ENCODE measurements around the gene DSC3.

DSC3 gene

GRCh38 chr18:31042406-31043181 is at the start of gene DSC3:
TSS of gene DSC3 (minus strand) at chr18:31042742. CDS start at chr18:31042660, 82 bp downstream.
- no peak for DNase-seq (ENCODE audit: low spot score)

GRCh38 chr18:31091350-31091749 is 48.8 kb upstream of the DSC3 start:
- DNase-seq (ENCODE audit: low spot score), result no peak

- DNase-seq (ENCODE audit: low spot score), result no peak
Observed at GRCh38 chr18:31088532-31088931, 46.0 kb upstream of the DSC3 start.

DNA sequence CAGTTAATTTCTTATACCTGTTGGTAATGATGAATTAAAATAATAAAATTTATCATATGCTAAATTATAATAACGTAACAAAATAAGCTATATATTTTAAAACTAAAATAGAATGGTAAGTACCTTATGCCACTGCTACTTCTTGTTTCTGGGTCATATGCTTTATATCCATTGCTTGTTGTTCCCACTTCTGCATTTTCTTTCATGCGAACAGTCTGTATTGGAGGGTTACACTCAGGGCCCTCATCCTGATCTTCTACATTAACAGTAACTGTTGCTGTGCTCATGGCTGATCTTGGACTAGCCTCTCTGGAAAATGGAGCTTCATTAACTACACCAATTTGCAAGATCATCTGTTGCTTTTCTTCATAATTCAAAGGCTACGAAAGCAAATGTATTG is 37.4 kb upstream of the DSC3 start:
- no peak for DNase-seq (ENCODE audit: low spot score)

DNA sequence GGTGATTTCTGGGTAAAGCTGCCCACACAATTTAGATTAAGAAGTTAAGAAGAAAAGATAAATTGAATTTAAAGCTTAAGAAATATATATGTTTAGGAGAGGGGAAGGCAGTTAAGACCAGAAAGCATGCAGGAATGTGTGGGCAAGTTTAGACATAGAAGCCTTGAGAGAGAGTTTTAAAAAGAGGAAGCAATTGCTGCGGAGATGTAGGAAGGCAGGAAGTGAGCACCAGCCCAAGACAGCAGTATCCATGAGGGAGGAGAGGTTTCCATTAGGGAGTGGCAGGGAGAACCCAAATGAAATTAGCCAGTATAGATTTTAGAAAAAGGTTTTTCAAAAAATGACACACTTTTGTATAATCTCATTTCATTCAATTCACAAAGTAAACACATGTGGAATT is 35.3 kb upstream of the DSC3 start:
- no peak for DNase-seq (ENCODE audit: low spot score)

DNA sequence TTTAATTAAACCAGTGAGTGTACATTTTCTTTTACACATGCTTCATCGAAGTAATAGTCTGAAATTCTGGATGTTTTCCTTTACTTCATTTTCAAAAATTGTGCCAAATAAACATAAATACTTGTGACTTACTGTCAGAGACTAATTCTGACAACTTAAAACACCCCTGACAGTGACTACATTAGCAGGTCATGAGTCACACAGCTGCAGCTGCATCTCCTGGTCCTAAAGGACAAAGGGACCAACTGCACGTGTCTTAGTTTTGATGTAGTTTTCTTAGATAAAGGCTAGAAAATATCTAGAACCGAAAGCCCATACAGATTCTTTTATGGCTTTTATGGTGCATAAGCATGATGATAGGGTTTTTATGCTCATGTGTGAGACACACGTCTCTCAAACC is 29.6 kb upstream of the DSC3 start:
- no peak for DNase-seq (ENCODE audit: low spot score)

- no peak for DNase-seq (ENCODE audit: low spot score)
Observed at GRCh38 chr18:31070206-31070605, 27.7 kb upstream of the DSC3 start.

- no peak for DNase-seq (ENCODE audit: low spot score)
Observed at GRCh38 chr18:31066266-31066665, 23.7 kb upstream of the DSC3 start.

GRCh38 chr18:31065036-31065773 is 22.7 kb upstream of the DSC3 start:
- no peak for DNase-seq (ENCODE audit: low spot score)

GRCh38 chr18:31064130-31064529 is 21.6 kb upstream of the DSC3 start:
- no peak for DNase-seq (ENCODE audit: low spot score)

- DNase-seq (ENCODE audit: low spot score), result no peak
Observed at GRCh38 chr18:31061945-31062344, 19.4 kb upstream of the DSC3 start.

- no peak for DNase-seq (ENCODE audit: low spot score)
Observed at GRCh38 chr18:31058897-31059296, 16.4 kb upstream of the DSC3 start.

GRCh38 chr18:31057917-31058316 is 15.4 kb upstream of the DSC3 start:
- DNase-seq (ENCODE audit: low spot score), result no peak

DNA sequence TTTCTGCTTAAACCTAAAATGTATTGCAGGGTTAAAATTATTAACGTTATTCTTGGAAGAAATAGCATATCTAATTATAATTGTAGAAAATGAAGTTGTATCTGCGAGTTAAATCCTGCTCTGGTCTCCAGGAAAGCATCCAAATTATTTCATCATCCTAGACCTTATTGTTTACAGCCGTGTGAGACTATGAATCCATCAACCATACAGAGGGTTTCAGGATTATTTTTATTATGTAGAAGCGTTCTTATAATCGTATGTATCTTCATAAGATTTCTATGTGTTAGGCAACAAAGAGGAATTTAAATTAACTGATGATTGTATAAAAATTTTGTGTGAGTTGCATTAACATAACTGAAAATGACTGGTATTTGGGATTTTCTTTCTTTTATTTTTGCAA is 14.5 kb upstream of the DSC3 start:
- DNase-seq (ENCODE audit: low spot score), result no peak

DNA sequence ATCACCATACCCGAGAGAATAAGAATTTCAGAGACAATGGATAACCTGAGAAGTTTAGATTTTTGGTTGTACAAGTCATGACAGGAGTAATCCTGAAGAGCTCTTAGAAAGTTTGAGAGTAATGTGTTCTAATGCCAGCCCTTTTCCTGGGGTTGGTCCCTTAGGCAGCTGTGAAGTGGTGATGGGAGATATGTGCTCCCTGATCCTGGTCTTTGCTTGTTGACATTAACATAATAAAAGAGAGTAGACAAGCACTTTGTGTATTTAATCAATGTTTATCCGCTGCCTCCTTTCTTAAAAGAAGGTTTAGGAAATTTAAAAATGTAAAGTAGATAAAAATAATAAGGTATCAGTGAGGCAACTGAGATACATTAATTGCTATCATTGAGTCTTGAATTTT is 13.8 kb upstream of the DSC3 start:
- no peak for DNase-seq (ENCODE audit: low spot score)

- no peak for DNase-seq (ENCODE audit: low spot score)
Observed at GRCh38 chr18:31050635-31051034, 8.1 kb upstream of the DSC3 start.

DNA sequence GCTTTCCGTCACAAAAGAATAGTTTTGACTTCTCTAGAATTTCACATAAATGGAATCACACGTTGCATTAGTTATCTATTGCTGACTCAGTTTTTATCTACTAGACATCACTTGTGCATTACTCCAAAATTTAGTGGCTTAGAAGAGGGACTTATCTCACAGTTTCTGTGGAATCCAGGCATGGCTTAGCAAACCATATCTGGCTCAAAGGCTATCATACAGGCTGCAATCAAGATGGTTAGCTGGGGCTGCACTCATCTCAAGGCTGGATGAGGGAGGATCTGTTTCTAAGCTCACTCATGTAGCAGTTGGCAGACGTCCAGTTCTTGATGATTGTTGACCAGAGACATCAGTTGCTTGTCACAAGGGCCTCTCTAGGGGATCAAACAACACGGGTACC is 6.6 kb upstream of the DSC3 start:
- DNase-seq (ENCODE audit: low spot score), result no peak

- no peak for DNase-seq (ENCODE audit: low spot score)
Observed at GRCh38 chr18:31048216-31048615, 5.7 kb upstream of the DSC3 start.

DNA sequence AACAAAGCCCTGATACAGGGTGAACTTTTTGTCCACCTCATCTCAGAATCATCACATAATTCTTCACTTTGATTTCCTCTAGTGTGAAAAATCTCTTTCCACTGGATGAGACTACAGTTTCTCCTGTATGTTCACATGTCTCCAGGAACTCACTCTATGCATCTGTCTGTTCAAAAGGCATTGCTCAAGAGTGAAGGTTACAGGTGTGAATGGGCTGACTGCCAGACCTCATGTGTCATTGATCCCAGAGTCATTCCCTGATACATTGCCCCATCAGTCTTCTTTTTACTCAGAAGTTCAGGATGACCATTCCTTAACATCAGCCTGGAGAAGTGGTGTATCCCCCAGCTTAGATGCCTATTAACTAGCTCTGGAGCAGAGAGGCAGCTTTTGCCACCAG is 4.4 kb upstream of the DSC3 start:
- DNase-seq (ENCODE audit: low spot score), result no peak

DNA sequence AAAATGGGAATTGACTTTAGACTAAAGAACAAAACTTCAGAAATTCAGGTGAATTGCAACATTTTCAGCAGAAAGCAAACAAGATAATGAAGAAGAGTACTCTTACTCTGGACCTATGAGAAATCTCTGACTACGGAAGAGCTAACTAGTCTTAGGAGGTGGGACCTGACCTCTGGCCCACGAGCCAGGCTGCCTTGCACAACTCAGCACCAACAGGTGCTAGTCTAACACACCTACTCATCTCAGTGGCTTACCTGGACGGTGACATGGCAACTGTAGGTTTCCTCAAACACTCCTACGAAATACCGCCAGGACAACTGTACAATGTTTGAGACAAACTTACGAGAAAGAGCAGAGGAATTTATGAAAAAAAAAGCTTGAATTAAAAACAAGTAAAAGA is 3.1 kb upstream of the DSC3 start:
- DNase-seq (ENCODE audit: low spot score), result no peak

DNA sequence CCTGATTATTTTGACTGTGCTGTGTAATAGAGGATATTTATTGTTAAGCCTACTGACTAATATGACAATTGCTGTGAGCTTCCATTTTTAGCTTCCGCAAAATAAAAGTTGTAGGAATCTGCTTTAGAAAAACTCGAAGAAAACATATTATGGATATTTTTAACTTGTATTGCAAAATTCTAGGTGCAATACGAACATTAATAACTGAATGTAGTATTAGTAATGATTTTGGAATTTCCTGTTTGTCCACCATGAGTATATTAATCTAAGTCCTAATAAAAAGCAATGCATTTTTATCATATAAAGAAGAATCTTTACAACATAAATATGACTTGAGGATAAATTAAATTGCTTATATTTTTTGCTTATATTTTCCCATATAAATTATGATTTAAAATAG is 2.4 kb upstream of the DSC3 start:
- DNase-seq (ENCODE audit: low spot score), result no peak

- DNase-seq (ENCODE audit: low spot score), result no peak
Observed at GRCh38 chr18:31043709-31044108, 1.2 kb upstream of the DSC3 start.

DNA sequence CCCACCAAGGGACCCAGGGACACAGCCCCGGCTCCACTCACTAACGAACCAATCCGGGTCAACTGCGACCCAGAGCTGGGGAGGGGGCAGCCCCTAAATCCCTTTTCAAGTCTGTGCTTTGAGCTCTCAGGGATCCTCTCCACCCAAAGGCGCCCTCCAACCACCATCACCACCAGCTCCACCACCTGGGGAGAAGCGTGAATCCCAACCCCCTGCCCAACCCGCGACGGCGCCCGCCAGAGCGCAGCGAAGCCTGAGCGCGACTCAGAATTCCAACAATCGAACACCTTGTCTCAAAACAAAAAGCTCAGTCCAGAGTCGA is 497 bp downstream of the DSC3 start:
- no peak for DNase-seq (ENCODE audit: low spot score)

Data from CD4-positive, alpha-beta T cell treated with Interleukin-15 for 4 hours (primary cell).